ENCODE measurements around the gene COL26A1. TPM values are rescaled to one million over a fixed set of nuclear protein-coding genes. Genes with fewer than 3 reads are reported as not detected.

COL26A1 gene
- total RNA-seq, 2 experiments from 2014 or later, result not detected

DNA sequence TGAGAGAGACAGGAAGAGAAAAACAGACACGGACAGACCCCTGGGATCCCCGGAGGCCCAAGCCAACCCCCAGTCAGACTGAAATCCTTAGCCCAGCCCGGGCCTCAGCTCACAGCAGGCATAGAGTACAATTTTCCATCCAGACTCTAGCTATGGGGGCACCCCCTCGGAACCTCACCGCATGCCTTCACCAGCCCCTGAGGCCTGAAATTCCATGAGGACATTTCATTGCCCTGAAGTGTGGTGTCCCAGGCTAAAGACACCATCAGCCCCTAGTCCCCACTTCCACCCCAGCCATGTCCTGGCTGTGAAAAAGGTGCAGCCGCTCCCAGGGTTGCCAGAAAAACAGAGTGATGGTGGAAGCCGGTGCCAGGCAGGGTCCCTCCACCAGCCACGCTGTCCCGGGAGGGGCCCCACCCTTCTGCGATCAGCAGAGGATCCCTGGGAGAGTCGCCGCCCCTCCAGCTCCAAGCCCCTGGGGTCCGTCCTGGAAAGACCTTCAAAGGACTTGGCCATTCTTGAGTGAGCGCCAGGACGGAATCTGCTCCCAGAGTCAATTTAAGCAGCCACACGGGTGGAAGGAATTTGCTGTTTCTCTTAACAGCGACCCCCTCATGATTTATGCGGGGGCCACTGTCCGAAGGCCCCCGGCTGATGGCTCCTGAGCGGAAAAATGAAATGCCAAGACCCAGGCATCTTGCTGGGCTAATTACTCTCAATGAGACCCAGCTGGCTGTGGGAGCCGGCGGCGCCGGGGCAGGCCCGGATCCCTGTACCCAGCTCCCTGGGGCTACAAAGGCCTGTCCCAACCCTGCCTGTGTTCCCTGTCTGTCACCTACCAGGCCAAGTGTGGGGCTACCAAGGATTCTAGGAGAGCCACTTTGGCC, 243.2 kb downstream of the COL26A1 start:
- no peaks in the 10 kb centered on the region for H3K27me3 ChIP-seq (ENCODE audit: control insufficient read depth in 1 of 2, insufficient read depth in 2 of 2, low read length in 2 of 2)
- Mint-ChIP-seq H3K4me1 (ENCODE audit: low read depth) (no peaks in the 10 kb centered on the region), H3K9me3 (no peaks in the 10 kb centered on the region), H3K27me3 (peaks cover 4% of the 10 kb centered on the region), H3K27ac (no peak overlapping the region), H3K4me3 (no peak overlapping the region), H3K36me3 (ENCODE audit: low read depth) (no peaks in the 10 kb centered on the region)
- peaks cover 5% of the 10 kb centered on the region for H3K4me1 ChIP-seq (ENCODE audit: insufficient read depth, low read length)
- DNase-seq (no peak), ATAC-seq (ENCODE audit: poor library complexity) (no peak)
- TF ChIP-seq, protein P1, sequence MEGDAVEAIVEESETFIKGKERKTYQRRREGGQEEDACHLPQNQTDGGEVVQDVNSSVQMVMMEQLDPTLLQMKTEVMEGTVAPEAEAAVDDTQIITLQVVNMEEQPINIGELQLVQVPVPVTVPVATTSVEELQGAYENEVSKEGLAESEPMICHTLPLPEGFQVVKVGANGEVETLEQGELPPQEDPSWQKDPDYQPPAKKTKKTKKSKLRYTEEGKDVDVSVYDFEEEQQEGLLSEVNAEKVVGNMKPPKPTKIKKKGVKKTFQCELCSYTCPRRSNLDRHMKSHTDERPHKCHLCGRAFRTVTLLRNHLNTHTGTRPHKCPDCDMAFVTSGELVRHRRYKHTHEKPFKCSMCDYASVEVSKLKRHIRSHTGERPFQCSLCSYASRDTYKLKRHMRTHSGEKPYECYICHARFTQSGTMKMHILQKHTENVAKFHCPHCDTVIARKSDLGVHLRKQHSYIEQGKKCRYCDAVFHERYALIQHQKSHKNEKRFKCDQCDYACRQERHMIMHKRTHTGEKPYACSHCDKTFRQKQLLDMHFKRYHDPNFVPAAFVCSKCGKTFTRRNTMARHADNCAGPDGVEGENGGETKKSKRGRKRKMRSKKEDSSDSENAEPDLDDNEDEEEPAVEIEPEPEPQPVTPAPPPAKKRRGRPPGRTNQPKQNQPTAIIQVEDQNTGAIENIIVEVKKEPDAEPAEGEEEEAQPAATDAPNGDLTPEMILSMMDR (IDR thresholded peaks at IDR 0.05), result no peak
- ChIA-PET POLR2A (interaction anchor here (0.6 kb wide), 1 partner anchor 644 kb away, joined by 3 read pairs; no protein-coding TSS in a partner anchor), CTCF (no interaction called here)
- no peaks in the 10 kb centered on the region for H3K36me3 ChIP-seq (ENCODE audit: insufficient read depth, low read length)
- H3K27ac ChIP-seq (ENCODE audit: low read depth in 1 of 2, low read length in 2 of 2), result no peak overlapping the region
- H3K4me3 ChIP-seq (ENCODE audit: low read length), result no peak overlapping the region
- intact Hi-C loops (cut with DNase I, micrococcal nuclease), result no loop called here
- H3K9me3 ChIP-seq (ENCODE audit: control insufficient read depth in 1 of 2, insufficient read depth in 1 of 2, low read length in 2 of 2), result no peaks in the 10 kb centered on the region

DNA sequence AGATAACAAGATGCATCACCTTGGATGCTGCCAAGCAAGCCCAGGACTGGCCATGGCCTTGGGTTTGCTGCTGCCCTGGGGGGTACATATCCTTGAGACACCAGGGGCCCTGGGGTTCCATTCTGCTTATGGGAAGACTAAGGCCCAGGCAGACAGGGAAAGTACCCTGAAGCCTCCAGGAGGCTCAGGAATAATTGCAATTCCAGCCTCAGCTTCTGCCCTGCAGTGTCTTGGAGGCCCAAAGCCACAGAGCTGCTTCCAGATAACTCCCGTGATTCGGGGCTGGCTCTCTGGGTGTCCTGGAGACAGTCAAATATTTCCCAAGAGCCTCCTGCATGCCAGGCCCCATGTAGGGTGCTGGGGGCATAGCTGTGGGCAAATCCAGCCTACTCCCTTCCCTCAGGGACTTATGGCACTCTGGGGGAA, 243.8 kb downstream of the COL26A1 start:
- DNase-seq (no peak), ATAC-seq (ENCODE audit: poor library complexity) (no peak)
- Histone ChIP-seq H3K9me3 (ENCODE audit: control insufficient read depth in 1 of 2, insufficient read depth in 1 of 2, low read length in 2 of 2) (no peaks in the 10 kb centered on the region), H3K4me1 (ENCODE audit: insufficient read depth, low read length) (peaks cover 5% of the 10 kb centered on the region), H3K36me3 (ENCODE audit: insufficient read depth, low read length) (no peaks in the 10 kb centered on the region), H3K27ac (ENCODE audit: low read depth in 1 of 2, low read length in 2 of 2) (no peak overlapping the region), H3K27me3 (ENCODE audit: control insufficient read depth in 1 of 2, insufficient read depth in 2 of 2, low read length in 2 of 2) (no peaks in the 10 kb centered on the region), H3K4me3 (ENCODE audit: low read length) (no peak overlapping the region)
- intact Hi-C loops (cut with DNase I, micrococcal nuclease), result no loop called here
- no peaks in the 10 kb centered on the region for H3K4me1 Mint-ChIP-seq (ENCODE audit: low read depth)
- no peaks in the 10 kb centered on the region for H3K9me3 Mint-ChIP-seq
- no peaks in the 10 kb centered on the region for H3K36me3 Mint-ChIP-seq (ENCODE audit: low read depth)
- no peak overlapping the region for H3K4me3 Mint-ChIP-seq
- TF ChIP-seq, protein P1 (IDR thresholded peaks at IDR 0.05), result no peak
- H3K27ac Mint-ChIP-seq, result no peak overlapping the region
- ChIA-PET POLR2A (interaction anchor here (0.6 kb wide), 1 partner anchor 643 kb away, joined by 3 read pairs; no protein-coding TSS in a partner anchor), CTCF (no interaction called here)
- H3K27me3 Mint-ChIP-seq, result peaks cover 4% of the 10 kb centered on the region

Other genes with a start within 250 kb of the COL26A1 start
- gene SERPINE1, start 235.8 kb upstream of the COL26A1 start, total RNA-seq, result under 1 TPM in 1 of 2 experiments, not detected in 1; 0.11 TPM
- 1 to 10 TPM; 3.0 to 3.9 TPM for gene AP1S1, start 208.4 kb upstream of the COL26A1 start, total RNA-seq
- not detected for gene VGF, start 197.3 kb upstream of the COL26A1 start, total RNA-seq
- not detected for gene NAT16, start 182.6 kb upstream of the COL26A1 start, total RNA-seq
- under 1 TPM in 1 of 2 experiments, not detected in 1; 0.11 TPM for gene MOGAT3, start 161.8 kb upstream of the COL26A1 start, total RNA-seq
- gene PLOD3, start 145.3 kb upstream of the COL26A1 start, total RNA-seq, result 10 to 100 TPM; 13.8 to 15.9 TPM
- 10 to 100 TPM; 28.4 to 30.6 TPM for gene ZNHIT1, start 144.7 kb upstream of the COL26A1 start, total RNA-seq
- gene CLDN15, start 125.1 kb upstream of the COL26A1 start, total RNA-seq, result 10 to 100 TPM; 12.6 to 15.2 TPM
- 10 to 100 TPM; 81.2 to 82.3 TPM for gene FIS1, start 117.8 kb upstream of the COL26A1 start, total RNA-seq
- 1 to 10 TPM; 2.7 to 3.3 TPM for gene IFT22, start 41.1 kb upstream of the COL26A1 start, total RNA-seq